Urothelium cell line (cell line): ENCODE measurements around the gene OBSL1.
A peak's percentile ranks its signal among the peaks of the same experiment; 100 is the strongest.

Experiments
- DNase-seq: peaks from one replicate; pipeline ENCODE4 v3.0.0; 2011; ENCODE audit warnings: low spot score, mixed read lengths
- FAIRE-seq: peaks from 2 replicates; lab custom pipeline; 2011; peaks lifted over from hg19 to GRCh38; lab: Jason Lieb, UNC

OBSL1 gene

DNA sequence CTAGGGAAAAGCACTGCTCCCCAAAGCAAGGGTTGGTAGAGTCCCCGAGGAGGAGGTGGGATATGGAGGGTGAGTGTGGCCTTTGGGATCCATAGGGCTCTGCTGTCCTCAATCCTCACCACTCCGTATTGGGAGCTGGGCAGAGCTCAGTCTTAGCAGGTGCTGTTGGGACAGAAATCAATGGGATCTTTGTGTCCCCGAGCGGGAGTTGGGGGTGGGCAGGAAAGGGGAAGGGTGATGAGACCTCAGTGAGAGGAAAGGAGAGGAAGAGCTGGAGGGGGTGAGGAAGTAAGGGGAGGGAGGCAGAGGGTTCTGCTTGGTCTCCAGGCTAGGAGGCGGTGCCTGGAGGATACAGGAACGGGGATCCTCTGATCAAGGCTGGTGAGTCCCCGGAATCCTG lies 54.5 kb downstream of the OBSL1 start:
- FAIRE-seq (no peak), DNase-seq (no peak)

DNA sequence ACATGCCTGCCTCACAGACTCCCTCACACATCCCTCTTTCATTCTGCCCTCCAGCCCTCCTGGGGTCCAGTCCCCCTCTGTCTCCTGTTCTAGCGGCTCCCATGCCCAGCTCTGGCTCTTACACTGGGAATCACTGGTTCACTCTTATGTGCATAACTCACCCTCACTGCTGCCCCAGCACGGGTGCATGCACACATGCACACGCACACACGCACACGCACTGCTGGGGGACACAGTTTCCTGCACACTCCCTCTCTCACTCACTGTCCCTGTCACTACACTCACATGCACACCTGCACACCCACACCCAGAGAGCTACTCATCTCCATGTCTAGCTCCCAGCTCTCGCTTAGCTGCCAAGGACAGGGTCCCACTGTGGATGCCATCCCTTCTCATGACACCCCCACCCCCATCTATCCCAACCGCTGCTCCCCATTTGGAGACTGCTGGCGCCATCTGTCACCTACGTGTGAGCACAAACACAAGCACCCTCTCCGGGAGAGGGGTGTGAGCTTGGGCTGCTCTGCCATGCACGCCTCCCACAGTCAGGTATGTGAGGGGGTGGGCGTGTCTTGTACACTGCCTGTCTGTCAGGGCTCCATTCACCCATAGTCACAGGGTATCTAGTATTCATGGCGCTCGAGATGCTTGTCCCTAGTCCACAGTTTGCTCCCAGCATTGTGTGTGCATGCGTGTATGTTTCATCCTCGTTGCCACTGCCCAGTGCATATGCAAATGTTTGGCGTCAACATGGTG lies 55.3 kb downstream of the OBSL1 start:
- DNase-seq: no peak
- no peak for FAIRE-seq

DNA sequence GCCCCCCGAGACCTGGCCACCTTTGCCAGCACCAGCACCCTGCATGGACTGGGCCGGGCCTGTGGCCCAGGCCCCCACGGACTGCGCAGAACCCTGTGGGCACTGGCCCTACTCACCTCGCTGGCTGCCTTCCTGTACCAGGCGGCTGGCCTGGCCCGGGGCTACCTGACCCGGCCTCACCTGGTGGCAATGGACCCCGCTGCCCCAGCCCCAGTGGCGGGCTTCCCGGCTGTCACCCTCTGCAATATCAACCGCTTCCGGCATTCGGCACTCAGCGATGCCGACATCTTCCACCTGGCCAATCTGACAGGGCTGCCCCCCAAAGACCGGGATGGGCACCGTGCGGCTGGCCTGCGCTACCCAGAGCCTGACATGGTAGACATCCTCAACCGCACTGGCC lies 56.5 kb downstream of the OBSL1 start:
- DNase-seq (no peak), FAIRE-seq (no peak)

DNA sequence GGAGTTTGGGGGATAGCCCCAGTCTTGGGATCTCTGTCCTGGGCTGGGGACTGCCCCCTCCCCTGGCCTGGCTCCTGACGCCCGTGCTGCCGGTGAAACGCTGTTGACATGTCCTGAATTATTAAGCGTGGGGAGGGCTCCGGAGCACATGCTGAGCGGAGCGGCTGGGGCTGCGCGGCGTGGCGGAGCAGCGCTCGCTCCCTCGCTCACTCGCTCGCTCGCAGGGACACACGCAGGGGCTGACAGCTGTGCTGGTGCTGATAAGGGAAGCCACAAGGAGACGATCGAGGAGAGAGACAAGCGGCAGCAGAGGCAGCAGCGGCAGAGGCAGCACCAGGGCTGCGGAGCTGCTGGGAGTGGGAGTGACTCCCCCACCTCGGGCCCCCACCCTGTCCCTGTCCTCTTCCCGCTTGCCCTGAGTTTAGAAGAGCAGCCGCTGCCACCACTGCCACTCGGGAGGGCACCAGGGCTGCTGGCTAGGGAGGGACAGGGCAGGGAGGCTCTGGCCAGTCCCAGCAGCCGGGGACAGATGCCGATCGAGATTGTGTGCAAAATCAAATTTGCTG lies 57.1 kb downstream of the OBSL1 start, which contains the start of gene ASIC4:
Gene ASIC4 (plus strand): TSS at position 287 of the 566 bp plus-strand sequence. CDS start 243 bp downstream, at position 530.
- FAIRE-seq (no peak), DNase-seq (no peak)

DNA sequence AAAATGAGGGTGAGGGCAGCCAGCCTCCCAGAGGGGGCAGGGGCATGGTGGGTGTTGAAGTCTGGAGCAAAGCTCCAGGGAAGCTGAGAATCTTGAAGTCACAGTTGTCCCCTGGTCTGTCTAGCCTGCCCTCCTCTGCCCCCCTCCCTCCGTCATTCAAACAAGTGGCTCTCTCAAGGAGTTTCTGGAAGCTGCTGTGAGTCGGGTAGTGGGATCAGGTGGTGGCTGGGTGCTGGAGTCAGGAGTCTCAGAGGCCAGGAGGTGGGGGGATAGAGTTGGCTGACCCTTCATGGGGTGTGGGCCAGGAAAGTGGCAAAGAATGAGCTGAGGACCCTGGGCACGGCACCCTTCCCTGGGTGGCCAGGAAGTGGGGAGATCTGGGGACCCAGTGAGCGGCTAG lies 57.6 kb downstream of the OBSL1 start:
- FAIRE-seq: no peak
- DNase-seq: no peak

DNA sequence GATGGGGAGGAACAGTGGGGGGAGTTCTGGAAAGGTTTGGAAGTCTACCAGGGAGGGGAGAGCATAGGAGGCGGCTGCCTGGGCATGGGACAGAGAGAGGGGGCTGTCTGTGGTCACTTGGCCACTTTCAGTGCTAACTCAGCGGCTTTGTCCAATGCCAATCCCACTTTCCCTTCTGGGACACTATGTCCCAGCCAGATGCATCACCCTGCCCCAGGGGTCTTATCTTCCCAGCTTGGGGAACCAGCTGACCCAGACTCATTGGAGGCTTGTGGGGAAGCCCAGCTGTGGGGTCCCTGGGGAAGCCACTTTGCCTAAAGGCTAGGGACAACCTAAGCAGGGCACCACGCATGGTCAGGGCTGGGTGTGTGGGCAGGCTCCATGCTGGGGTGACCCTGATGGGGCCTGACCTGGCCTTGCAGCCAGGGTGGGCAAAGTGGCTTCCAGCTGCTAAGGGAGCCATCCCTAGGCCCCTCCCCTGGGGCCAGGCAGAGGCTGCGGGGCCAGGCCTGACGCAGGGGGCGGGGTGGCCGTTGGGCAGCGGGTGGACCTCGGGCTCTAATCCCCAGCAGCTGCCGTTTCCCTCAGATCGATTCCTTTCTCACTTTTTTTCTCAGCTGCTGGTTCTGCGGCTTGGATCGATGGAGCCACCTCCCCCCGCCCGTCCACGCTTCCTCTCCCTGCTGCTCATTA lies 58.7 kb downstream of the OBSL1 start:
- no peak for DNase-seq
- no peak for FAIRE-seq

DNA sequence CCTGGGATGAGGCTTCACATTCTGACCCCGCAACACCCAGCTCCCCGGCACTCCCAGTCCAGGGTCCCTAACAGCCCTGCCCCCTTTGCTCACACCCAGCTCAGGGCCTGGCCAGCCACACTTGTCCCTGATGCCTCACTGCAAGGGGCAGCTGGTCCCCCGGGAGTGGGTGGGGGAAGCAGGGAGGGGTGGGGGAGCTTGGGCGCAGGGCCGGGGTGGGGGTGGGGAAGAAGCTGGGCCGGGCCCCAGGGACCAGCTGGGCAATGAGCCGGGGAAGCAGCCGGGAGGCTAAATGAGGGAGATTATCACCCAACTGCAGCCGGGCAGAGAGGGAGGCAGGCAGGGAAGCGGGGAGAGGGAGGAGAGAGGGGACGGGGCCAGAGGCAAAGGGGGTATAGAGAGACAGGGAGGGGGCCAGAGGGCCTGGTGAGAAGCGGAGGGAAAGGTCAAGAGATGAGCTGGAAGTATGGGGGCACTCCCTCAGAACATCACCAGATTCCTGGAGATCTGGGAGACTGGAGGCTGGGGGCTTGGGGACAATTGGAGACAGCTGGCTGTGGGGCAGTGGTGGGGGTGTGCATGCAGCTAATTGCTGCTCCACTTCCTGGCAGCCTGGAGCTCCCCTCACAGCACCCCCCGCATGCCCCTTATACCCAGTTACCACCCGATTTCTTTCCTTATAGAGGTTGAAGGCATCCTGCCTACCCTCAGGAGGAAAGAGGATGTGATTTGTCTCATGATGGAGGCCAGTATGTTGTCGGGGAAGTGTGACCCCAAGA lies 59.6 kb downstream of the OBSL1 start:
- no peak for FAIRE-seq
- no peak for DNase-seq

DNA sequence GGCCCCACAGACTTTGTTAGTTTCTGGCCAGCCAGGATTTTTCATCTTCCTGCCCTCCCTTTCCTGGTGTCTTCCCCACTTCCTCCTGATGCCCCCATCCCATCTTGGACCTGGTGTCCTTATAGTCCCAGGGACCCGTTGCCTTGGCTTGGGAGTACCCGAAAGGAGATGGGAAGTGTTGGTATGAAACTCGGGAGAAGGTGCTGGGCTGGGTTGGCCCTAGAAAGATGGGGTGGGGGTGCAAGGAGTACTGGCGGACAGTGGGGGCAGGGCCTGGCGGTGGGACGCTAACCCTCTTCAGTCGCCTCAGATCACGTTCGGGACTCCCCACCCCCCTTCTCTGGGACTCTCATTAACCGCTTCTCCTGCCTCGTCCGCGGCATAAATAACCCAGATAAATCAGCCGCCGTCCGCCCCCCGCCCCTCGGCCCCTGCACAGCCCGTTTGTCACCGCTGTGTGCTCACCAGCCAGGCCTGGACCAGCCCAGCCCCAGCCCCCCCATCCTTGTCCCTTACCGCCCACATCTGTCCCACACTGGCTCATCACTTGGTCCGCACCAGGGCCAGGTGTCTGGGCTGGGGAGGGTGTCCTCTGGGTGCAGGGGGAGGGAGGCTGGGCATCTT lies 60.7 kb downstream of the OBSL1 start:
- no peak for DNase-seq
- no peak for FAIRE-seq

DNA sequence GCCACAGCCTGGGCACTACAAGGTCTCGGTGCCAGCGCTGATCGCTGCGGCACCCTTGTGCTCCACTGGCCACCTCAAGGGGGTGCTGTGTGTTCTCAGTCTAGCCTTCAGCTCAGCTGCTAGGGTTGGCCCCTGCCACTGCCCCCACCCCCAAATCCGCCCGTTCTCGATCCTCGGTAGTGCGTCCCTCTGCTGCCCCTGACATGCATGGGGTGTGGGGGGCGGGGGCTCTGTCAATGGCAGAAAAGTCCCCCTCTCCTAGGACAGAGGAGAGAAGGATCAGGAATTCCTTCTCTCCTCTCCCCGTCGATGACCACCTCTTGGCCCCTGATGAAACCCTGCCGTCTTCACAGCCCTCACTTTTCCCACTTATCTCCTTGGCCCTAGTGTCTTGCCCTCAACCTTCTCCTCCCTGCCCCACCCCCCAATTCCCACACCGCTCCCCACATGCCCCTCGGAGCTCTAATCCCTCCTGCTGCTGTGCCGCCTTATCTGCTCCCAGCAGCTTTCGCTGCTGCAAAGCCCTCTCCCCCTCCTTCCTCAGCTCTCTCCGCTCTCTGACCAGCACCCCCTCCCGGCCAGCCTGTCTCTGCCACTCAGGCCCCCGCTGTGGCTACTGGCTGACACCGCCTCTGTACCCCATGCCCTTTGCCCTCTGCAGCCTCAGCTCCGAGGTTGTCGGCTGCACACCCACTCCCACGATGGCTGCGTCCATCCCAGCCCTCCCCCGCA lies 61.4 kb downstream of the OBSL1 start:
- peak; percentile 68 for DNase-seq
- FAIRE-seq: peak; percentile 42

DNA sequence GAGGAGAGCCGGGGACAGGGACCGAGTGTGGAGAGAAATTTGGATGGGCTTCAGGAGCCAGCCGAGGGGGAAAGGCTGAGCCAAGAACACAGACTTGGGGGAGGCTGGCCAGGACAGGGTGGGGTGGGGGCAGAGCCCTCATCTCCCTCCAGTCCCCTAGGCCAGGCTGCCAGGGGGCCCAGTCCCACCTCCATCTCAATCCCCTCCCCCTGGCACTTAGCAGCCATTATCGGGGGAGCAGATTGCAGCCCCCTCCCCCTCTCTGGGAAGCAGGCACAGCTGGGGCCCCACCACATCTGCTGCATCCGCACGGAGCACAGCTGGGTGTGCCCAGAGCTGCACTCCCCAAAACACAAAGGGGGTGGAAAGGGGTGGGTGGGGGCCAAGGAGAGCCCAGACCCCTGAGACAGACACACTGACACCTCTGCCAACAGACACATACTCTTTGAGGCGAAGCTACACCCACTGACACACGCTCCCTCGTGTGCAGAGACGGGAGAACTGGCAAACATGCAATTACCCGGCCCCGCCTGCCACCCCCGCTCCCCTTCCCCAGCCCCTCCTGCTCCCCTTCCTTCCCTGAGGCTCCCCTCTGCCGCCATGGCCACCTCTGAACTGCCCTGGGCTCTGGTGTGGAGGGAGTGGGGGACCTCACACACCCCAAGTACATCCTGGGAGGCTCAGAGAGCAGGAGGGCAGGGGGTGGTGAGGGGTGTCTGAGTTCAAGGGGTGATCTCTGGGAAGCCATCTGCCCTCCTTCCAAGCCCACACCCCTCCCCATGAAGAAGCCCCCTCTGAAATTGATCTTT lies 62.2 kb downstream of the OBSL1 start:
- DNase-seq (no peak), FAIRE-seq (peak; percentile 35)

DNA sequence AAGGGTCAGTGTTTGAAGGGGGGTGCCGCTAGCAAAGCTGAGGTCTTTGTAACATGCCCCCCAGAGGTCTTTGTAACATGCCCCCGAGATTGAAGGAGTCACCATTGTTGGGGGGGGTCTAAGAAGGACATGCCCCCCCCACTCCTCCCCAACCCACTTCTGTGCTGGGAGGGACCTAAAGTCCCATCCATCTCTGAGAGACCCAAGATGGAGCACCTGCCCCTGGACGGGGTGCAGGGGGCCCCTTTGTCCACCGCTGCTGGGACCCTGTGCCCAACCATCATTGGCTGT lies 63.0 kb downstream of the OBSL1 start:
- DNase-seq (no peak), FAIRE-seq (no peak)

DNA sequence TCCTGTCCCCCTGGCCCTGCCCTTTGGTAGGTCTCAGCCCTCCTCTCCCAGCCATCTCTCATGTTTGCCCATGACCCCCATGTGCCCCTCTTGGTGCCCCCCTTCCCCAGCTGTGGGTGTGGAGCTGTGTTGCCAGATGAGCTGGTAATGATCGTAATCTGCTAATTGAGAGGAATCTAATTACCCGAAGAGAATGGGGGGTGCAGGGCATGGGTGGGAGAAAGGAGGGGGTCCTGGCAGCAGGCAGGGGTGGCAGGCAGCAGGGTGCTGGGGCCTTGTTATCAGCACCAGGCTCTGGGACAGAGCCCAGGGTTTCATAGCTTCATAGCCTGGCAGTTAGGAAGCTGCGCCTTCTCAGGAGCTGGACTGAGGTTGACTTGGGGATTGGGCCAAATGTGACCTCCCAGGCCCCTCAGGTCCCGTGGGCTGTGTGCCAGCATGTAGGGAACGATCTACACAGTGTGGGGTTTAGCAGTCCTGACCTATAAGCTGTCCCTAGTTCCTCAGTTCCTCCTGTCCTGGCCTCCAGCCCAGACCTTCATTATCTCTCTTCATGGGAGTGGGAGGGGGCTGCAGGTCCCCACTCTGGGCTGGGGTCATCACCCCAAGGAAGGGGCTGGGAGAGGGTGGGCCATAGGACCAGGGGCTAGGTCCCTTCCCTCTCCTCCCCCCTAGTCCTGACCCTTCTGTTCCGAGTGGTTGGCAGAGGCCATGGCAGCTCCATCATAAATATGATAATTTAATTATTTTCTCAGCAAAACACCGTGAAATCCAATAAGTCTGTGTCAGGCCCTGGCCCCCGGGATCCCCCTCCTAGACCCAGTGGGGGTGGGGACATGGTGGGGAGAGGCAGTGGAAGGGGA lies 63.5 kb downstream of the OBSL1 start:
- FAIRE-seq: no peak
- no peak for DNase-seq

DNA sequence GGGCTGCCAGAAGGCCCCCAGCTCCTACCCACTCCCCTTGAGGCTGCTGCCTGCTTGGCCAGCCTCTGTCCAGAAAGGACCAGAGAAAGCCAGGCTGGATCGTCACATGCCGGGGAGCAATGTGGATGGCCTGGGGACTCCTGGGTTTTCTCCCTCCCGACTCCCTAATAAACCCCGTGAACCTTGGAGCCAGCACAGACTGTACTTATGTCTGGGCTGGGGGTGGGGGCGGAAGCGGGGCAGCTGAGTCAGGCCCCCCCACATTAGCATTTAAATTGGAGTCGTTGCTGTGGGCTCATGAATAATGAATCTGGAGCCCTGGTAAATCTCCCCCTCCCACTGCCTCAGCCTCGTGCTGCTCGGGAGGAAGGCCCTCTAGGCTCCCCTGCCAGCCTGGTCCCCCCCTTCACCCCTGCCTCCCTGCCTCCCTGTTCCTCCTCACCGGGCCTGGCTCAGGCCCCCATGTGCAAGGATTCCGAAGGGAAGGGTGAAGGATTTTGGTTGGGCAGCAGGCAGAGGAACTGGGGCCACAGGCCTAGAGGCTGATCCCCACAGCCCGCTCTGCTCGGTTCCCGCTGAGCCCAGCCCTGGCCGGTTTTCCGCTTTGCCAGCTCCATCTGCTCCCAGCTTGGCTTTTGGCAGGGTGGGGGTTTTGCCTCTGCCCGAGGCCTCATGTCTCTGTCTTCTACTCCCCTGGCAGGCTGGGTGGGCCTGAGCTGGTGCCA lies 64.4 kb downstream of the OBSL1 start:
- FAIRE-seq: no peak
- DNase-seq: no peak

DNA sequence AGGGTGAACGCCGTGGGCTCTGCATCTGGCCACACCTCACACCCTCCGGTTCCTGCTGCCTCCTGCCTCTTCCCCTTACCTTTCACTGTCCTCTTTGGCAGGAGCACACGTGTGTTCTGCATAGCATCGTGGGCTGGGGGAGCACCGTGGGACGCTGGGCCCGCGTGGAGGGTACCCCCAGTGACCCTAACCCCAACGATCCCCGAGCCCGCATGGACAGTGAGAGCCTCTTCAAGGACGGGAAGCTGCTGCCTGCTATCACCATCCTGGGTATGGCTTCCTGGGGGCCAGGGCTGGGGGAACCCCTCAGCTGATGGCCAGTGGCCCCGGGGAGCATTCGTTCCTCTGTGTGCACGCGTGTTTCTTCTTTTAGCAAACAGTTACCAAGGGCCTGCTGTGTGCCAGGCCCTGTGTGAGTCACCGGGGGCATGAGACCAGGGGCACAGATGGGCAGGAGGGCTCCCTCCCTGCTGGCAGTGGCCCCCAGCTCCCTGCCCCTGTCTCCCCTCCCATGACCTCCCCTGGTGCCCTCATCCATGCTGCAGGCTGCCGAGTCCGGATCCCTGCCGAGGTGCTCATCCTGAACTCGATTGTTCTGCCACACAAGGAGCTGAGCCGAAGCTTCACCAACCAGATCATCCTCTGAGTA lies 65.1 kb downstream of the OBSL1 start:
- FAIRE-seq: no peak
- DNase-seq: no peak

DNA sequence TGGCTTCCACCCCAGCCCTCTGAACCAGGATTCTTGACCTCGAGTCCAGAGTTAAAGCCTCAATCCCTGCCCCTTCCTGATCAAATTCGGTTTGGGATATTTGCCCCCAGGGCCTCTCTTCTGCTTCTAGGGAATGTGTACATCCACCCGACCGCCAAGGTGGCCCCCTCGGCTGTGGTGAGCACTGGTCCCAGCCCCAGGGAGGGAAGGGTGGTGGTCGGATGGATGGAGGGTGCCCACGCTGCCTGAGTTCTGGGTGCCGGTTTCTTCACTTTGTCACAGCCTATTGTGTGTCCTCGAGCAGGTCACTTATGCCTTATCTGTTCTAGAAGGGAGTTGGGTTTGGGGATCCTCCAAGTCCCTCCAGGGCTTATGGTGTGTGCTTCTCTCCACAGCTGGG lies 65.8 kb downstream of the OBSL1 start:
- DNase-seq: no peak
- no peak for FAIRE-seq

DNA sequence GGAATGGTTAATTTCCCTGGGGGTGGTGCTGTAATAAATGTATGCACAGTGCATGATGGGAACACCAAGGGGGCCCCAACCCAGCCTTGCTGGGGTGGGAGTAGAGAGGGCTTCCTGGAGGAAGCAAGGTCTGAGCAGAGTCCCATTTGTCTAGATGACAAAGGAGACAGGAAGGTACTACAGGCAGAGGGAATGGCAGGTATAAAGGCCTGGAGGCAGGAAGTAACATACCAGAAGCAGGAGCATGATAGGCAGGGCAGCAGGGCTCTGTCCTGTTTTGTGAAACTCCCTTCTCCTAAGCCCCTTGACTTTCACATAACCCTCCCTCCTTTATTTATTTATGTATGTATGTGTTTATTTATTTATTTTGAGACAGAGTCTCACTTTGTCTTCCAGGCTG lies 68.7 kb downstream of the OBSL1 start:
- no peak for DNase-seq
- FAIRE-seq: no peak

DNA sequence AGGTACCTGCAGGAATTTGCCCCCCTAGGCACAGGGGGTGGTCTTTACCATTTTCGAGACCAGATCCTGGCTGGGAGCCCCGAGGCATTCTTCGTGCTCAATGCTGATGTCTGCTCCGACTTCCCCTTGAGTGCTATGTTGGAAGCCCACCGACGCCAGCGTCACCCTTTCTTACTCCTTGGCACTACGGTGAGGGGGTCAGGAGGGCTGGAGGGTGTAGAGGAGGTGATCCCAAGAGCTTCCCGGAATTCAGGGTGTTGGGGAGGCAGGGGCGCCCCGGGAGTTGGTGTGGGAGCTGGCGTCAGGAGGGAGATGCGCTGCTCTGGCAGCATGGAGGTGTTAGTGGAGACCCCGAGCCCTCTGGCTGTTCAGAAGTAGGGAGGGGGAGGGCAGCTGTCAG lies 69.5 kb downstream of the OBSL1 start:
- FAIRE-seq (no peak), DNase-seq (no peak)
